ENCODE results near the gene NIT1.

NIT1 gene

GRCh38 chr1:161089938-161090337, 28.0 kb upstream of the NIT1 start:
- no peak overlapping the region for H3K9ac ChIP-seq (ENCODE audit: low read length)
- no peaks in the 10 kb centered on the region for H3K79me2 ChIP-seq (ENCODE audit: low read length)
- no peak overlapping the region for H2AFZ ChIP-seq (ENCODE audit: low read depth, low read length)
- H4K20me1 ChIP-seq (ENCODE audit: insufficient read depth, low read length) = no peaks in the 10 kb centered on the region
- no peaks in the 10 kb centered on the region for H3K9me3 ChIP-seq (ENCODE audit: insufficient read depth, low read length)
- no peak overlapping the region for H3K27ac ChIP-seq (ENCODE audit: low read length)
- H3K27me3 ChIP-seq (ENCODE audit: low read depth, low read length) = no peaks in the 10 kb centered on the region
- H3K36me3 ChIP-seq (replicated peaks; ENCODE audit: low read depth, low read length) = no peaks in the 10 kb centered on the region
- TF ChIP-seq CTCF (IDR thresholded peaks at IDR 0.05; ENCODE audit: low read depth, low read length) (no peak), EZH2phosphoT487 (IDR thresholded peaks at IDR 0.05; ENCODE audit: low read depth) (no peak)
- no peak overlapping the region for H3K4me3 ChIP-seq (ENCODE audit: low read length)
- H3K4me1 ChIP-seq (ENCODE audit: low read length) = peaks cover 22% of the 10 kb centered on the region
- H3K4me2 ChIP-seq (ENCODE audit: low read length) = no peak overlapping the region

- Histone ChIP-seq H4K20me1 (ENCODE audit: insufficient read depth, low read length) (no peaks in the 10 kb centered on the region), H3K36me3 (replicated peaks; ENCODE audit: low read depth, low read length) (no peaks in the 10 kb centered on the region), H3K9me3 (ENCODE audit: insufficient read depth, low read length) (no peaks in the 10 kb centered on the region), H3K4me2 (ENCODE audit: low read length) (no peak overlapping the region), H3K9ac (ENCODE audit: low read length) (no peak overlapping the region), H3K27ac (ENCODE audit: low read length) (no peak overlapping the region), H3K4me1 (ENCODE audit: low read length) (peaks cover 29% of the 10 kb centered on the region), H2AFZ (ENCODE audit: low read depth, low read length) (no peak overlapping the region), H3K79me2 (ENCODE audit: low read length) (no peaks in the 10 kb centered on the region), H3K27me3 (ENCODE audit: low read depth, low read length) (no peaks in the 10 kb centered on the region), H3K4me3 (ENCODE audit: low read length) (no peak overlapping the region)
- no peak for TF ChIP-seq EZH2phosphoT487 (IDR thresholded peaks at IDR 0.05; ENCODE audit: low read depth)
- TF ChIP-seq CTCF (IDR thresholded peaks at IDR 0.05; ENCODE audit: low read depth, low read length) = no peak
Observed at GRCh38 chr1:161090617-161091016, 27.3 kb upstream of the NIT1 start.

GRCh38 chr1:161091093-161091492, 26.8 kb upstream of the NIT1 start:
- Histone ChIP-seq H3K36me3 (replicated peaks; ENCODE audit: low read depth, low read length) (no peaks in the 10 kb centered on the region), H3K9me3 (ENCODE audit: insufficient read depth, low read length) (no peaks in the 10 kb centered on the region), H3K27me3 (ENCODE audit: low read depth, low read length) (no peaks in the 10 kb centered on the region), H2AFZ (ENCODE audit: low read depth, low read length) (no peak overlapping the region), H3K4me2 (ENCODE audit: low read length) (no peak overlapping the region), H3K27ac (ENCODE audit: low read length) (no peak overlapping the region), H3K79me2 (ENCODE audit: low read length) (no peaks in the 10 kb centered on the region), H4K20me1 (ENCODE audit: insufficient read depth, low read length) (no peaks in the 10 kb centered on the region), H3K4me3 (ENCODE audit: low read length) (no peak overlapping the region), H3K4me1 (ENCODE audit: low read length) (peaks cover 34% of the 10 kb centered on the region), H3K9ac (ENCODE audit: low read length) (no peak overlapping the region)
- TF ChIP-seq CTCF (IDR thresholded peaks at IDR 0.05; ENCODE audit: low read depth, low read length) (no peak), EZH2phosphoT487 (IDR thresholded peaks at IDR 0.05; ENCODE audit: low read depth) (no peak)

- H4K20me1 ChIP-seq (ENCODE audit: insufficient read depth, low read length) = no peaks in the 10 kb centered on the region
- no peak overlapping the region for H3K4me3 ChIP-seq (ENCODE audit: low read length)
- no peaks in the 10 kb centered on the region for H3K79me2 ChIP-seq (ENCODE audit: low read length)
- no peaks in the 10 kb centered on the region for H3K9me3 ChIP-seq (ENCODE audit: insufficient read depth, low read length)
- H2AFZ ChIP-seq (ENCODE audit: low read depth, low read length) = no peak overlapping the region
- H3K27ac ChIP-seq (ENCODE audit: low read length) = no peak overlapping the region
- H3K9ac ChIP-seq (ENCODE audit: low read length) = no peak overlapping the region
- no peaks in the 10 kb centered on the region for H3K36me3 ChIP-seq (replicated peaks; ENCODE audit: low read depth, low read length)
- peaks cover 42% of the 10 kb centered on the region for H3K4me1 ChIP-seq (ENCODE audit: low read length)
- H3K27me3 ChIP-seq (ENCODE audit: low read depth, low read length) = no peaks in the 10 kb centered on the region
- H3K4me2 ChIP-seq (ENCODE audit: low read length) = no peak overlapping the region
- TF ChIP-seq CTCF (IDR thresholded peaks at IDR 0.05; ENCODE audit: low read depth, low read length) (no peak), EZH2phosphoT487 (IDR thresholded peaks at IDR 0.05; ENCODE audit: low read depth) (no peak)
Observed at GRCh38 chr1:161091796-161092507, 26.0 kb upstream of the NIT1 start.
